HepG2 (cell line): ENCODE results near the gene RUNX2.

Experiments used
- CTCF ChIP-seq: sonication (generic); formaldehyde crosslinking; IDR thresholded peaks from 2 replicates; pipeline ENCODE4 v1.5.0; 2020; ENCODE audit warnings: mild to moderate bottlenecking, missing genetic modification reagents, moderate library complexity
- EZH2 ChIP-seq: conservative IDR thresholded peaks from 2 replicates; pipeline ENCODE4 v1.6.1; 2012; ENCODE audit warnings: mild to moderate bottlenecking, low read depth, low read length, moderate library complexity
- FOSL1 ChIP-seq: sonication (generic); formaldehyde crosslinking; IDR thresholded peaks from 2 replicates; pipeline ENCODE4 v1.9.0; 2021; ENCODE audit warnings: missing genetic modification reagents, borderline replicate concordance
- MZF1 ChIP-seq: sonication (generic); formaldehyde crosslinking; IDR thresholded peaks from 2 replicates; pipeline ENCODE4 v1.8.1; 2023; ENCODE audit warnings: mild to moderate bottlenecking, missing genetic modification reagents, borderline replicate concordance
- NR1H2 ChIP-seq: sonication (generic); formaldehyde crosslinking; IDR thresholded peaks from 2 replicates; pipeline ENCODE4 v1.8.1; 2022; ENCODE audit warnings: low read depth, missing genetic modification reagents, borderline replicate concordance
- ZBTB40 ChIP-seq, 2 experiments: fragments of 450-650 bp in 1 of 2; sonication (generic) in 1 of 2; formaldehyde crosslinking in 1 of 2; IDR thresholded peaks; 2 replicates each; pipeline versions ENCODE4 v1.6.1 to v1.8.0; 2016 to 2022; ENCODE audit warnings: antibody characterized with exemption in 1 of 2, mild to moderate bottlenecking in 1 of 2, missing genetic modification reagents in 1 of 2
- ZNF704 ChIP-seq: sonication (generic); formaldehyde crosslinking; IDR thresholded peaks from 2 replicates; pipeline ENCODE4 v1.8.1; 2023; ENCODE audit warnings: mild to moderate bottlenecking, inconsistent platforms, moderate library complexity, missing genetic modification reagents, borderline replicate concordance

GRCh38 chr6:45686841-45687569, 358.9 kb downstream of the RUNX2 start:
- TF ChIP-seq ZBTB40 (IDR thresholded peaks at IDR 0.05) (no peak), ZBTB40 (CRISPR knock-in tag; IDR thresholded peaks at IDR 0.05) (no peak), FOSL1 (no peak), EZH2 (no peak), CTCF (CRISPR knock-in tag) (no peak), MZF1 (CRISPR knock-in tag) (no peak), NR1H2 (no peak), ZNF704 (CRISPR knock-in tag) (no peak)
